Daoy (cell line): ENCODE measurements around the gene NCAM1. TPM values are rescaled to one million over a fixed set of nuclear protein-coding genes. Genes with fewer than 3 reads are reported as not detected.

Experiments
- DNase-seq: peaks from one replicate; pipeline ENCODE4 v3.0.0-alpha.2; 2015; ENCODE audit warnings: low read depth
- total RNA-seq: library from RNA; depleted of rRNA; stranded (reverse); fragments of >200 nt; shearing (Covaris generic); gene quantifications from 2 replicates; pipeline ENCODE4 v1.2.3, GENCODE V29; 2014

NCAM1 gene
- total RNA-seq, 1 experiment from 2014 or later: 21.3 TPM

GRCh38 chr11:112968941-112969713, 7.9 kb downstream of the NCAM1 start:
- DNase-seq: peak; percentile 69

- no peak for DNase-seq
These were observed 10.0 kb downstream of the NCAM1 start for GRCh38 chr11:112971195-112971594.

DNA sequence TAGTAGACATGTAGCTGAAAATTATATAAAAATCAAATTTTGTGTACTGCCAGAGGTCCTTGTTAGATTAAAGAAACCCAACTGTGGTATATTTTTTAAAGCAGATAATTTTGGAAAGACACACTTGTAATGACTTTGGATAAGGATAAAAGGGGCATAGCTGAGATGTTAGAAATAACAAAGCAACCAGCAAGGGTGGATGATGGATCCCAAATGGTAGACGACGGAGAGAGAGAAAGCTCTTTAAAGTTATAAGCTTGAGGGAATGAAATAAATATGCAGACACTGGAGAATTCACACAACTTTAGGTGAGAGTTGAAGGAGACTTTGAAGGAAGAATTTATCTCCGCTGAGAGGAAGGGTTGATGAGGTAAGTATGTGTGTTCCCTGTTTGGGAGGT, 10.6 kb downstream of the NCAM1 start:
- no peak for DNase-seq

DNA sequence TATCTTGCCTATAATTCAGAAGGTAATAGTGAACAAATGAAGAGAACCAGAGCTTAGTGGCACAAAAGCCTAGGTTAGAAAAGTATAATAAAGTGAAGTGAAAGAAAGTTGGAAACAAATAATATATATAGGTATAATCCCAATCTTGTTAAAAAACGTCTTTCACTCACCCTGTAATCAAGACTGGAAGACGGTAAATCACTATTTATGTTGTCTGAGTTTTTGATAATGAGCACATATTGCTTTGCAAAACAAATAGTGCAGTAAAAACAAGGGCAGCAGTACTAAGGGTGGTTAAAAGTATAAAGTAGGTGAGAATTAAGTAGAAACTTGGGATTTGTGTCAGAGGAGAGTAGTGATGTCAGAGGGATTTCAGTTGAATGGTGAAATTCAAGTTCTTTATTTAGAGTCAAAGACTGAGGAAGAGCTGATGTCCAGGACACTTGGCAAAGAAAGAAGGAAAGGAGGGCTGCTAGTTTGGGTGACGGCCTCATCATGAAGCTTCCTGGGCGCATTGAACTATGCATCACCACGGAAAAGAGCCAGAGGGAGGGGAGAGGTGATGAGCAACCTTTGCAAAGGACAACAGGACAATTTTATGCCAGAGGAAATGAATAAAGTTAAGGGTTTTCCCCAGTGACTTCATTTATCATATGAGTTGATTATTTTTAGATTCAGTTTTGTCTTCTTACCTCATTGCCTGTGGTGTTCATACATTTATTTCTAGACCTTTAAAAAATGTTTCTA, 11.4 kb downstream of the NCAM1 start:
- peak; percentile 31 for DNase-seq

DNA sequence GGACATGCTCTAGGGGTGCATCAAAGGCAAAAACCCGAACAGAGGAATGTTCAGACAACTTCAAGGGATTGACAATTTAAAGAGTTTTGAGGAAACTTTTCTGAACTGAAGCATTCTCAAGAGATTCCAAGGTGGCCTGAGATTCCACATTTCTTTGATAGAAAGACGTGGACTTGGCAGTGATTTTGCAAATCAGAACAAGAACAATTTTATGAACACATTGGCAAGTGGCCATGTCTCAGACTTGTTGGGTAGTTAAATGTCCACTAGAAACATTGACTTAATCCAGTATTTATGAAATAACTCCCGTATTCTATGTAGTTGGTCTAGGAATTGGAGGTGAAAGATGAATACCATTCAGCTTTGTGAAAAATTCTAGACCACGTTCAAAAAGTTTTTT, 13.8 kb downstream of the NCAM1 start:
- no peak for DNase-seq

DNA sequence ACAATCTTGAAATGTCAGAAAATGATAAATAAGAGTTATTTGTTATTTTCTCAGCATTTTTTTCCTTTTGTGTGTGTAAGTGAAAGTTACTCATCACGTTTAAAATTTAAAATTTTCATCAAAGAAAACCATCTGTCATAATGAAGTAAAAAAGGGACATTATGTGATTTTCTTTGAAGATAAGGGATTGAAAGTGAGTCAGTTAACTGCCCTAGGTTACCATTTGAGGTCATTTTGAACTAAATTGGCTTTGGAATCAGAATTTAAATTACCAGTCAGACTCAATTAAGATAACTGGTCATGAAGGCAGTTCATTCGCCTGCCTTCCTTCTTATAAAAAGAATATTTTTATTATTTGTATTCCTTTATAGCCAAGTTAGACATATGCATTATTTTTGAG, 14.3 kb downstream of the NCAM1 start:
- DNase-seq: no peak

DNA sequence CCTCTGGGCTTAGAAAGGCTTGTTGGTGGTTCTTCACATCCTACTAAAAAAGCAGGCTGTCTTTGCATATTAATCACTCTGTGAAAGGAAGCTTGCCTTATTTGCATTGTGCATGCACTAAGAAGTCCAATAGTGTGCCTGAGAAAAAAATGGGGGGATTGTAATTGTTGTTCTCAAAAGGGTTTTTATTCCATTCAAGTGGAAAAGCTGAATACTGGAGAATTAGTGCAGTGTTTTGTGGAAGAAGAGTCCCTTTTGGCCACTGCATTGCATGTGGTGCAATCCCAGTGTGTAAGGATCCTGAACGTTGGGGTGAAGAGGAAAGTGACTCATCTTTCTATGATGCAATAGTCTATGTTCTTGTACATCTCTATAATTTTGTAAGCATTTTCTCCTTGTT, 16.5 kb downstream of the NCAM1 start:
- peak; percentile 41 for DNase-seq

- no peak for DNase-seq
These were observed 22.7 kb downstream of the NCAM1 start for GRCh38 chr11:112983887-112984286.

GRCh38 chr11:112989198-112989597, 28.0 kb downstream of the NCAM1 start:
- DNase-seq: no peak

- DNase-seq: no peak
These were observed 32.6 kb downstream of the NCAM1 start for GRCh38 chr11:112993808-112994207.

- no peak for DNase-seq
These were observed 34.3 kb downstream of the NCAM1 start for GRCh38 chr11:112995423-112996090.

DNA sequence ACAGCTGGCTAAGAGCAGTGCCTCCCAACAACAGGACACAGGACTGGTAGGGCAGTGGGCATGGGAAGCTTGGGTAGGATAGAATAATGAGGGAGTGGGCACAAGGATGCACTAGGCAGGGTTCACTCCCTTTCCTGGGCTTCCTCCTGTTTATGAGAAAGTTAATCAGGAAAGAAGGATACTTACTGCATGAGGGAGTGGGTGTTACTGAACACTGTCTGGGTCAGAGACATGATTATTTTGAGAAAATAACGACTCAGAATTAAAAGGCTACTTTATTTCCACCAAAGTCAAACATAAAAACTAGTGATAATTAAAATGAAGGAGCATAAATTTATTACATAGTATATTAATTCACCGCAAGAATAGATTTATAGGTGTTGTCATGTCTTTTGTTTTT, 35.8 kb downstream of the NCAM1 start:
- no peak for DNase-seq

DNA sequence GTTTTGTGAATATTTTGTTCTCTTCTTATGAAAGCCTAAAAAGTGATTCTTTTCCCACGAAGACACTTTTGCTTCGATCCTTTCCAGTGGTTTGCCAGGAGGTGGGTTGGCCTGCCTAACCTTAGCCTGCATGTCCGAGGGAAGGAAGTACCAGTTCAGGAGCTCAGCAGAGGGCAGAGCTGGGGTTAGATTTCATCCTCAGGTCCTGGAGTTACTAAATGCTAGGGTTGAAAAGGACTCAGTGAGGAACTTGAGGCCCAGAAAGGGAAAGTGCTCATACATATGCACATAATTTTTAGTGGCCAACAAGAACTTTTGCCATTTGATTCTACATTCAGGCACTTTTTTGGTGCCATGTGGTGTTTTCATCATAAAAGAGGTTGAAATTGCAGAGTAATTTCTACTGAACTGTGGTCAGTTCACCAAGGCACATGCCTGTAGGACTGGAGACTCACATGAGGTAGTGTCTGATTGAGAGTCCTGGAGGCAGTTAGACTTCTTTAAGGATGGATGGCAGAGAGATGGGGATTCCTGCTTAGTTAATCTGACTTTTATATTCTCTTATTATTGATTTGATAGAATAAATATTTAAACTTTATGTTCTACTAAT, 36.7 kb downstream of the NCAM1 start:
- no peak for DNase-seq

DNA sequence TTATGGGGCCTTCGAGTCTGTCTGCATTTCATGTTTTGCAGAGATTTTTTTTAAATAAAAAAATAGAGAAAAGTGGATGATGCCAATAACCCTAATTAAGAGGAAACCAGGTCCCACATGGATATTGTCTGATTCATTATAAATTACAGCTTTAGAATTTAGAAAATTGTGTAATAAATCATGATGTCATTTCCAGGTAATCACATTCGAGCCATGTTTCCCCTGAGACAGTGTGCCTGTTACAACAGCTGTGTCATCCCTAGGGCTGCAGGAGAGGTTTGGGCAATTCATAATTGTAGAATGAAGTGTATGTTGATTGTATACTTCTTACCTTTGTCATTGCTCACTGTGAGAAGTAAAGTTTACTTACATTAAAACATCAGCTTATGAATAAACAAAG, 38.3 kb downstream of the NCAM1 start:
- DNase-seq: no peak

GRCh38 chr11:113001709-113002108, 40.5 kb downstream of the NCAM1 start:
- DNase-seq: peak; percentile 40

GRCh38 chr11:113006896-113007445, 45.8 kb downstream of the NCAM1 start:
- DNase-seq: peak; percentile 12

GRCh38 chr11:113014262-113015097, 53.3 kb downstream of the NCAM1 start:
- peak; percentile 36 for DNase-seq

DNA sequence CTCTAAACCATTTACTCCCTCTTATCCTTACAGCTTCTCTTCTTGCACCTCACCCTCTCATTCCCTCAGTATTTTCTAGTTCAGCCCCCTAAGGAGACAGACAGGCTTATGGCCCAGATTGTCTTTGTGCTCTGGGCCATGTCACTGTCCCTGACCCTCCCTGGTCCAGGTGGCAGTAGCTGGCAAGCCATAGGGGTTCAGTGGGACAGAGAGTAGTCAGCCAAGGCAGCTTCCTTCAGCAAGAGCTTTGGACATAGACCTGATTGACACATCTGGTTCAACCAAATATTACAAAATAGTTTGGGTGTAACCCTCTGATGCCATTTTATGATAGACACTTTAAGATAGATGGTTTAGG, 53.9 kb downstream of the NCAM1 start:
- DNase-seq: no peak

GRCh38 chr11:113016905-113017304, 55.7 kb downstream of the NCAM1 start:
- no peak for DNase-seq

- no peak for DNase-seq
These were observed 57.7 kb downstream of the NCAM1 start for GRCh38 chr11:113018913-113019312.

DNA sequence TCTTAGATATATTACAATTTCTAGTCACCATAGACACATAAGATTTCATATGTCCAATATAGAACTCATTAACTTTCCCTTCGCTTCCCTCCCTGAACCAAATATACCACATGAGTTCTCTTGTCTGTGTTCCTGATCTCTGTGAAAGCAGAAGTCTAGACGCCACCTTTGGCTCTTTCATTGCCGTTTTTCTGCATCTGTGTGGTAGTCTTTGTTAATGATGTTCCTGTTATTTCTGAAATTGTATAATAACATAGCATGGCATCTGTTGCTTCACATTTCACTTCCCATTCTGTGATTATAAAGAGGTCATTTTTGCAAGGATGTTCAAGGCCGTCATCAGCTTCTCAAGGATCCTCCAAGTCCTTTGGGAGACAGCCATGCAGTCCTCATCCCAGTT, 58.5 kb downstream of the NCAM1 start:
- DNase-seq: no peak
